ENCODE data around the gene ASGR2.

DNA sequence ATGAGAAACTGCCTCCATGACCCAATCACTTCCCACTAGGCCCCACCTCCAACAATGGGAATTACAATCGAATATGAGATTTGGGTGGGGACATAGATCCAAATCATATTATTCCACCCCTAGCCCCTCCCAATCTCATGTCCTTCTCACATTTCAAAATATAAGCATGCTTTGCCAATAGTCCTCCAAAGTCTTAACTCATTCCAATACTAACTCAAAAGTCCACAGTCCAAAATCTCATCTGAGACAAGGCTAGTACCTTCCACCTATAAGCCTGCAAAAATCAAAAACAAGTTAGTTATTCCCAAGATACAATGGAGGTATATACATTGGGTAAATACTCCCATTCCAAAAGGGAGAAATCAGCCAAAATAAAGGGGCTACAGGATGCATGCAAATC, 47.4 kb downstream of the ASGR2 start:
- TF ChIP-seq, protein P1, sequence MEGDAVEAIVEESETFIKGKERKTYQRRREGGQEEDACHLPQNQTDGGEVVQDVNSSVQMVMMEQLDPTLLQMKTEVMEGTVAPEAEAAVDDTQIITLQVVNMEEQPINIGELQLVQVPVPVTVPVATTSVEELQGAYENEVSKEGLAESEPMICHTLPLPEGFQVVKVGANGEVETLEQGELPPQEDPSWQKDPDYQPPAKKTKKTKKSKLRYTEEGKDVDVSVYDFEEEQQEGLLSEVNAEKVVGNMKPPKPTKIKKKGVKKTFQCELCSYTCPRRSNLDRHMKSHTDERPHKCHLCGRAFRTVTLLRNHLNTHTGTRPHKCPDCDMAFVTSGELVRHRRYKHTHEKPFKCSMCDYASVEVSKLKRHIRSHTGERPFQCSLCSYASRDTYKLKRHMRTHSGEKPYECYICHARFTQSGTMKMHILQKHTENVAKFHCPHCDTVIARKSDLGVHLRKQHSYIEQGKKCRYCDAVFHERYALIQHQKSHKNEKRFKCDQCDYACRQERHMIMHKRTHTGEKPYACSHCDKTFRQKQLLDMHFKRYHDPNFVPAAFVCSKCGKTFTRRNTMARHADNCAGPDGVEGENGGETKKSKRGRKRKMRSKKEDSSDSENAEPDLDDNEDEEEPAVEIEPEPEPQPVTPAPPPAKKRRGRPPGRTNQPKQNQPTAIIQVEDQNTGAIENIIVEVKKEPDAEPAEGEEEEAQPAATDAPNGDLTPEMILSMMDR (IDR thresholded peaks at IDR 0.05), result no peak
- no peak for TF ChIP-seq POLR2A (IDR thresholded peaks at IDR 0.05)

All from stomach (tissue), 4 donors.